Panc1 (cell line): ENCODE measurements around the gene RAPGEF5.

Experiments
- CTCF ChIP-seq: fragments of 450-650 bp; IDR thresholded peaks from 2 replicates; pipeline ENCODE4 v1.5.1; 2017; ENCODE audit warnings: mild to moderate bottlenecking
- POLR2AphosphoS5 ChIP-seq: IDR thresholded peaks from 2 replicates; pipeline ENCODE4 v1.6.1; 2012; ENCODE audit warnings: mild to moderate bottlenecking, low read depth, low read length, moderate library complexity

- no peak for TF ChIP-seq CTCF
- no peak for TF ChIP-seq POLR2AphosphoS5
Measured at GRCh38 chr7:22380333-22380732, 23.4 kb upstream of the RAPGEF5 start.
